Measurements from ENCODE around the gene IMPDH2. TPM values are rescaled to one million over a fixed set of nuclear protein-coding genes. Genes with fewer than 3 reads are reported as not detected.

The IMPDH2 gene
- total RNA-seq, 4 donors from 2014 or later = 25.1 to 106 (median 72.7) TPM

DNA sequence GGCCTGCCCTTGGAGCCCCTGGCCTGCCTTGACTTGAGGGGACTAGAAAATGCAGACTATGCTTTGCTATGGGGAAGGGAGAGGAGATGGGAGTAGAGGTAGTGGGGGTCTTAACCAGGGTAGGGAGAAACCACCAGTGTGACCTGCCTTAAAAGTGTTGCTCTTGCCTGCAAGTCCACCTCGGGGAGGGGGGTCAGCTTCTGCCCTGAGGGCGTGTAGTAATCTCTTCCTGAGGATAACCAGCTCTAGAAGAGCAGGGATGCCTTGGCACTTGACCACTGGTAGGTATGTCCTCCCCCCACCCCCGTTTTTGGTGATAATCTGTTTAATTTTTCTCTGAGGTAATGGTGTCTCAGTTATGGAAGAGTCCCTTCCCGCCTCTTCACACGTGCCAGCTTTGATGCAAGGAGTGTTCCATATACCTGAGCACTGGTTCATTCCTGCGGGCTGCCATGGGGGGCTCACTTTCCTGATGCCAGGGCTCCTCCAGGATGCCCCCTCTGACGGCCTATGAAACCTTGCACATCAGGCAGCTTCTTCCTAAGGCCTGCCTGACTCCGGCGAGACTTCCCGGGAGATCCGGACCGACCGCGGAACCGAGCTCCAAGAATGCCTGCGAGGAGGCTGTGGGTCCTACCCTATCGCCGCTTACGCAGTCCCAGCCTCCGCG is 39.9 kb downstream of the IMPDH2 start:
- 4% methylated on average over 18 of the region's 21 CpGs; no CpG with 5 or more reads in 1 of the 2 donors for WGBS, 2 donors (ENCODE audit: low coverage in 1 of 2)
- Histone ChIP-seq H3K27ac (peak overlapping the region; percentile 90 to 95 (median 92)), H3K27me3 (no peaks in the 10 kb centered on the region), H3K9me3 (no peaks in the 10 kb centered on the region), H3K4me3 (peak overlapping the region; percentile 53 to 98 (median 87)), H3K36me3 (peaks cover 0 to 8% (median 0%) of the 10 kb centered on the region in 4 donors), H3K4me1 (peaks cover 17 to 35% (median 23%) of the 10 kb centered on the region in 4 donors)
- DNase-seq = no peak
- in situ Hi-C loops (cut with MboI; ENCODE audit: low pct_ligation_motif_present in 1 of 4, low pct_unique_long_range_greater_than_20kb in 1 of 4, low sequenced_read_pairs in 3 of 4) (no loop called here), intact Hi-C loops (cut with DNase I; ENCODE audit: low total_unique reads) (no loop called here)
- TF ChIP-seq EP300 (IDR thresholded peaks at IDR 0.05; ENCODE audit: low read depth) (no peak), POLR2AphosphoS5 (IDR thresholded peaks at IDR 0.05) (no peak), POLR2A (IDR thresholded peaks at IDR 0.05) (no peak)
- TF ChIP-seq, protein P1, sequence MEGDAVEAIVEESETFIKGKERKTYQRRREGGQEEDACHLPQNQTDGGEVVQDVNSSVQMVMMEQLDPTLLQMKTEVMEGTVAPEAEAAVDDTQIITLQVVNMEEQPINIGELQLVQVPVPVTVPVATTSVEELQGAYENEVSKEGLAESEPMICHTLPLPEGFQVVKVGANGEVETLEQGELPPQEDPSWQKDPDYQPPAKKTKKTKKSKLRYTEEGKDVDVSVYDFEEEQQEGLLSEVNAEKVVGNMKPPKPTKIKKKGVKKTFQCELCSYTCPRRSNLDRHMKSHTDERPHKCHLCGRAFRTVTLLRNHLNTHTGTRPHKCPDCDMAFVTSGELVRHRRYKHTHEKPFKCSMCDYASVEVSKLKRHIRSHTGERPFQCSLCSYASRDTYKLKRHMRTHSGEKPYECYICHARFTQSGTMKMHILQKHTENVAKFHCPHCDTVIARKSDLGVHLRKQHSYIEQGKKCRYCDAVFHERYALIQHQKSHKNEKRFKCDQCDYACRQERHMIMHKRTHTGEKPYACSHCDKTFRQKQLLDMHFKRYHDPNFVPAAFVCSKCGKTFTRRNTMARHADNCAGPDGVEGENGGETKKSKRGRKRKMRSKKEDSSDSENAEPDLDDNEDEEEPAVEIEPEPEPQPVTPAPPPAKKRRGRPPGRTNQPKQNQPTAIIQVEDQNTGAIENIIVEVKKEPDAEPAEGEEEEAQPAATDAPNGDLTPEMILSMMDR (IDR thresholded peaks at IDR 0.05) = no peak

DNA sequence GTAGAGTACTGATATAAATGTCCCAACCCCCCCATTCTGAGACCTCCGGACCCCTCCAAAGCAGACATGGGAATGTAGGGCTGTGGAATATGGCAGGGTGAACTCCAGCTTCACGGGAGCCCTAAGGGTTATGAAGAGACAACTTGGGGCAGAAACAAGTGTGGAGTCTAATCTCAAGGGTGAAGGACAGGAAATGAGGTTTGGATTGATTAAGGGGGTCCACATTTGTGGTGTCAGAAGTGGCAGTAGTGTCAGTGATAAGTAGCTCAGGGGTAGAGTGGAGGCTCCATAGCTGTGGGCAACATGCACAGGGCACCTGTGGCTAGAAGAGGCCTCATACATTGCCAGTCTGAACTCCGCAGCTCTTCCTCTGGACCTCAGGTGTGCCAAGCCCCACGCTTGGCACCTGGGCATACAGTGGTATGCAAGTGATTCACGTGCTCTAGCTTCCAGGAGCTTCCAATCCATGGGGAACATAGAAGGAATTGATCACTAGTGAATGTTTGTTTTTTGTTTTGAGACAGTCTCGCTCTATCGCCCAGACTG is 43.3 kb downstream of the IMPDH2 start:
- H3K27ac ChIP-seq = no peak overlapping the region
- intact Hi-C loops (cut with DNase I; ENCODE audit: low total_unique reads) (no loop called here), in situ Hi-C loops (cut with MboI; ENCODE audit: low pct_ligation_motif_present in 1 of 4, low pct_unique_long_range_greater_than_20kb in 1 of 4, low sequenced_read_pairs in 3 of 4) (no loop called here)
- H3K27me3 ChIP-seq = no peaks in the 10 kb centered on the region
- peaks cover 0 to 21% (median 4%) of the 10 kb centered on the region in 4 donors for H3K36me3 ChIP-seq
- 94 to 100% methylated on average over 3 to 7 of the region's 7 CpGs for WGBS, 2 donors (ENCODE audit: low coverage in 1 of 2)
- peaks cover 8 to 23% (median 13%) of the 10 kb centered on the region in 4 donors for H3K4me1 ChIP-seq
- no peak for DNase-seq
- no peak overlapping the region for H3K4me3 ChIP-seq
- H3K9me3 ChIP-seq = no peaks in the 10 kb centered on the region
- no peak for TF ChIP-seq POLR2AphosphoS5 (IDR thresholded peaks at IDR 0.05)
- TF ChIP-seq, protein P1 (IDR thresholded peaks at IDR 0.05) = no peak
- TF ChIP-seq EP300 (IDR thresholded peaks at IDR 0.05; ENCODE audit: low read depth) = no peak
- TF ChIP-seq POLR2A (IDR thresholded peaks at IDR 0.05) = no peak

DNA sequence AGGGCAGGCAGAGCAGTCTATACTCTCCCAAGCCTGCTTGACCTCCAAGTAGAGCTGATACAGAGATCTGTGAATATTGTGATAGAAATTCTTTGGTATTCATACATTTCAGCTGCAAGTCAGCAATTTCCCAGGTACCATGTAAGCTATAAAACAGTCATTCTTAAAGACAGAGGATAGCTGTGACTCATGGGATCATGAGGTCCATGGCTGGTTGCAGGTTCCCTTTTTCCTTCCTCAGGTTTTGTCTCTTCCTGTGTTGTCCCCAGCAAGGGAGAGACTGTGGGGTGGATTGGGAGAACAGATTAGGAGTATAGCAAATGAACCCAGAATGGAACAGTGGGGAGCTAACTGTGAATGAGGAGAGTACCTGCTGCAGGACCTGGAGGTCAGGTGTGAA is 44.5 kb downstream of the IMPDH2 start:
- Histone ChIP-seq H3K9me3 (no peaks in the 10 kb centered on the region), H3K27ac (no peak overlapping the region), H3K27me3 (no peaks in the 10 kb centered on the region), H3K36me3 (peaks cover 0 to 32% (median 9%) of the 10 kb centered on the region in 4 donors), H3K4me3 (no peak overlapping the region), H3K4me1 (peaks cover 8 to 23% (median 10%) of the 10 kb centered on the region in 4 donors)
- intact Hi-C loops (cut with DNase I; ENCODE audit: low total_unique reads) (no loop called here), in situ Hi-C loops (cut with MboI; ENCODE audit: low pct_ligation_motif_present in 1 of 4, low pct_unique_long_range_greater_than_20kb in 1 of 4, low sequenced_read_pairs in 3 of 4) (no loop called here)
- TF ChIP-seq POLR2AphosphoS5 (IDR thresholded peaks at IDR 0.05) = no peak
- TF ChIP-seq, protein P1 (IDR thresholded peaks at IDR 0.05) = no peak
- no peak for TF ChIP-seq EP300 (IDR thresholded peaks at IDR 0.05; ENCODE audit: low read depth)
- DNase-seq = no peak

DNA sequence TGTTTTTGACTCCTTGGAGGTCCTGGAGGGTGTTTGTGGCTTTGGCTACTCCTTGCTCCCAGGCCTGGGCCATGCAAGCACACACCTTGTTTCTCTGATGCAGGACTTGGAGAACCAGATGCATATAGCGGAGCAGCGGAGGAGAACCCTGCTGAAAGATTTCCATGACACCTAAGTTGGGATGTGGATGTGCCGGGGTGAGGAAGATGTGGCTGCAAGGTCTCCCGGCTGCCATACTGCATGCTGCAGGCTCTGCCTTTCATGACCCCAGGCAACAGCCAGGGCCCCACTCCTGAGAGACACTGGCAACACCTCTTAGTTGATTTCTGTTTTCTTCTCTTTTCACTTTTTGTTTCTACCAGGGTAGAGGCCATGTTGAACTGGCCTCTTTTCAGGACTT is 46.1 kb downstream of the IMPDH2 start:
- in situ Hi-C loops (cut with MboI; ENCODE audit: low pct_ligation_motif_present in 1 of 4, low pct_unique_long_range_greater_than_20kb in 1 of 4, low sequenced_read_pairs in 3 of 4) (no loop called here), intact Hi-C loops (cut with DNase I; ENCODE audit: low total_unique reads) (no loop called here)
- Histone ChIP-seq H3K27ac (no peak overlapping the region), H3K36me3 (peaks cover 0 to 37% (median 12%) of the 10 kb centered on the region in 4 donors), H3K4me3 (no peak overlapping the region), H3K27me3 (no peaks in the 10 kb centered on the region), H3K4me1 (peaks cover 0 to 7% (median 2%) of the 10 kb centered on the region in 4 donors), H3K9me3 (no peaks in the 10 kb centered on the region)
- TF ChIP-seq, protein P1 (IDR thresholded peaks at IDR 0.05) = no peak
- no peak for TF ChIP-seq POLR2A (IDR thresholded peaks at IDR 0.05)
- TF ChIP-seq EP300 (IDR thresholded peaks at IDR 0.05; ENCODE audit: low read depth) = no peak
- TF ChIP-seq POLR2AphosphoS5 (IDR thresholded peaks at IDR 0.05) = no peak
- 100% methylated on average over 4 of the region's 4 CpGs; no CpG with 5 or more reads in 1 of the 2 donors for WGBS, 2 donors (ENCODE audit: low coverage in 1 of 2)
- DNase-seq = no peak

Data from transverse colon (tissue), 4 donors.